ENCODE results near the gene PFKL. TPM values are rescaled to one million over a fixed set of nuclear protein-coding genes. Genes with fewer than 3 reads are reported as not detected.

The PFKL gene
- total and polyA plus RNA-seq, 2 experiments from 2014 or later: 40.3 to 106 TPM

DNA sequence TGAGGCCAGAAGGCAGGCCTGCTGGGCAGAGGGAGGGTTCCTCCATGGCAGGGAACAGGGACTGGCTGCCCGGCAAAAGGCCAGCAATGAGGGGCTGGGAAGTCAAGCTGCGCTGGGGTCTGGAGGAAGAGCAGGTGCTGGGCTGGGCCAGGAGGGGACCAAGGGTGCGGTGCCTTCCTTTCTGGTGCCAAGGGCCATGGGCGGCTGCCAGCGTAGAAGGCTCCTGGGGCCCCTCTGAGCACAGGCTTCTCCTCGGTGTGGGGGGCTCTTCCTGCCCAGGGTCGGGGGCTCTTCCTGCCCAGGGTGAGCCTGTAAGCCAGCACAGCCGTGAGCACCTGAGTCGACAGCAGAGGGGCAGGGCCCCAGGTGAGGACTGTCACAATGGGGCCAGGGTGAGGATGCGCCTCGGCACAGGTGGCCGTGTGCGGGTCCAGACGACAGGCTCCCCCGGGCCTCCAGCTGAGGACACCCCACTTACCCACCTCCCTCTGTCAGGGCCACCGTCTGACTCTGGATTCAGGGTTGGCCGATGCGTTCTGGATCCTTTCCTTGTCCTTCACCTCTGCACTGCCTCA, 27.5 kb upstream of the PFKL start:
- Histone ChIP-seq H4K20me1 (replicated peaks; ENCODE audit: insufficient read depth) (no peaks in the 10 kb centered on the region), H3K4me2 (no peak overlapping the region), H3K79me2 (replicated peaks; ENCODE audit: insufficient read depth) (no peaks in the 10 kb centered on the region), H3K4me1 (ENCODE audit: insufficient read depth) (no peaks in the 10 kb centered on the region), H3K9me2 (ENCODE audit: insufficient read depth) (no peaks in the 10 kb centered on the region), H3K27ac (ENCODE audit: low read depth) (no peak overlapping the region), H3K4me3 (no peak overlapping the region), H3K36me3 (ENCODE audit: insufficient read depth) (no peaks in the 10 kb centered on the region), H2AFZ (0 out of 2 replicates have a peak overlapping the region, but pooled peaks have one; percentile 47), H3K27me3 (ENCODE audit: insufficient read depth) (no peaks in the 10 kb centered on the region), H3F3A (replicated peaks; ENCODE audit: low read depth) (no peaks in the 10 kb centered on the region)
- Mint-ChIP-seq H3K4me1 (no peaks in the 10 kb centered on the region), H3K36me3 (ENCODE audit: low read depth) (no peaks in the 10 kb centered on the region), H3K9me3 (no peaks in the 10 kb centered on the region), H3K27me3 (ENCODE audit: insufficient read depth, low read depth, poor library complexity) (peaks cover 5% of the 10 kb centered on the region), H3K27ac (no peak overlapping the region), H3K4me3 (no peak overlapping the region)
- TF ChIP-seq ZNF462 (CRISPR knock-in tag; IDR thresholded peaks at IDR 0.05) (no peak), POLR2AphosphoS5 (IDR thresholded peaks at IDR 0.05; ENCODE audit: low read depth) (no peak), ZNF114 (CRISPR knock-in tag; IDR thresholded peaks at IDR 0.05) (no peak), JUNB (IDR thresholded peaks at IDR 0.05; ENCODE audit: unreplicated experiment) (no peak), CREB1 (CRISPR knock-in tag; IDR thresholded peaks at IDR 0.05; ENCODE audit: low read depth) (no peak), ZNF331 (CRISPR knock-in tag; IDR thresholded peaks at IDR 0.05; ENCODE audit: low read depth) (no peak), STAT1 (IDR thresholded peaks at IDR 0.05; ENCODE audit: unreplicated experiment) (no peak), EZH2phosphoT487 (IDR thresholded peaks at IDR 0.05; ENCODE audit: unreplicated experiment) (no peak), NANOG (IDR thresholded peaks at IDR 0.05; ENCODE audit: borderline replicate concordance) (no peak), ETS1 (IDR thresholded peaks at IDR 0.05) (no peak), EZH2 (IDR thresholded peaks at IDR 0.05; ENCODE audit: low read depth, unreplicated experiment) (no peak), REST (IDR thresholded peaks at IDR 0.05; ENCODE audit: unreplicated experiment) (no peak)
- TF ChIP-seq, protein P1, sequence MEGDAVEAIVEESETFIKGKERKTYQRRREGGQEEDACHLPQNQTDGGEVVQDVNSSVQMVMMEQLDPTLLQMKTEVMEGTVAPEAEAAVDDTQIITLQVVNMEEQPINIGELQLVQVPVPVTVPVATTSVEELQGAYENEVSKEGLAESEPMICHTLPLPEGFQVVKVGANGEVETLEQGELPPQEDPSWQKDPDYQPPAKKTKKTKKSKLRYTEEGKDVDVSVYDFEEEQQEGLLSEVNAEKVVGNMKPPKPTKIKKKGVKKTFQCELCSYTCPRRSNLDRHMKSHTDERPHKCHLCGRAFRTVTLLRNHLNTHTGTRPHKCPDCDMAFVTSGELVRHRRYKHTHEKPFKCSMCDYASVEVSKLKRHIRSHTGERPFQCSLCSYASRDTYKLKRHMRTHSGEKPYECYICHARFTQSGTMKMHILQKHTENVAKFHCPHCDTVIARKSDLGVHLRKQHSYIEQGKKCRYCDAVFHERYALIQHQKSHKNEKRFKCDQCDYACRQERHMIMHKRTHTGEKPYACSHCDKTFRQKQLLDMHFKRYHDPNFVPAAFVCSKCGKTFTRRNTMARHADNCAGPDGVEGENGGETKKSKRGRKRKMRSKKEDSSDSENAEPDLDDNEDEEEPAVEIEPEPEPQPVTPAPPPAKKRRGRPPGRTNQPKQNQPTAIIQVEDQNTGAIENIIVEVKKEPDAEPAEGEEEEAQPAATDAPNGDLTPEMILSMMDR (conservative IDR thresholded peaks at IDR 0.05; ENCODE audit: low read depth in 2 of 2): no peak
- no peak for DNase-seq (ENCODE audit: low spot score)
- ATAC-seq: no peak
